H9 (cell line): Measurements from ENCODE around the gene SPRR5. TPM values are rescaled to one million over a fixed set of nuclear protein-coding genes. Genes with fewer than 3 reads are reported as not detected.

Experiments
- DNase-seq: peaks from one replicate; pipeline ENCODE4 v3.0.0-alpha.2; 2017
- H2AFZ ChIP-seq: one replicate; pipeline ENCODE4 v1.6.1; 2013; ENCODE audit warnings: mild to moderate bottlenecking, low read length, control low read depth, moderate library complexity
- H2AK5ac ChIP-seq: 2 replicates; pipeline ENCODE4 v1.6.1; 2013; ENCODE audit warnings: low read length, control low read depth, mixed read lengths; ENCODE audit not compliant: insufficient read length
- H2BK120ac ChIP-seq: one replicate; pipeline ENCODE4 v1.6.1; 2013; ENCODE audit warnings: low read depth, mild to moderate bottlenecking, low read length, control low read depth, inconsistent platforms; ENCODE audit not compliant: poor library complexity, severe bottlenecking
- H2BK12ac ChIP-seq: 2 replicates; pipeline ENCODE4 v1.6.1; 2013; ENCODE audit warnings: low read length, control low read depth, mixed read lengths, low read depth; ENCODE audit not compliant: insufficient read length
- H2BK15ac ChIP-seq: 2 replicates; pipeline ENCODE4 v1.6.1; 2013; ENCODE audit warnings: low read depth, low read length, control low read depth
- H2BK20ac ChIP-seq: one replicate; pipeline ENCODE4 v1.6.1; 2013; ENCODE audit warnings: low read depth, mild to moderate bottlenecking, low read length, control low read depth, inconsistent platforms; ENCODE audit not compliant: poor library complexity, severe bottlenecking
- H2BK5ac ChIP-seq: 2 replicates; pipeline ENCODE4 v1.6.1; 2013; ENCODE audit warnings: low read length, control low read depth, mixed read lengths; ENCODE audit not compliant: insufficient read length
- H3K14ac ChIP-seq: 2 replicates; pipeline ENCODE4 v1.6.1; 2013; ENCODE audit warnings: low read length, control low read depth; ENCODE audit not compliant: insufficient read depth
- H3K18ac ChIP-seq: 2 replicates; pipeline ENCODE4 v1.6.1; 2013; ENCODE audit warnings: low read depth, mild to moderate bottlenecking, mixed read lengths, low read length, control low read depth; ENCODE audit not compliant: insufficient read length
- H3K23ac ChIP-seq: 2 replicates; pipeline ENCODE4 v1.6.1; 2013; ENCODE audit warnings: low read length, control low read depth, mixed read lengths, low read depth; ENCODE audit not compliant: insufficient read length
- H3K23me2 ChIP-seq: 2 replicates; pipeline ENCODE4 v1.6.1; 2013; ENCODE audit warnings: low read depth, mild to moderate bottlenecking, mixed read lengths, low read length, control low read depth; ENCODE audit not compliant: insufficient read length, poor library complexity, severe bottlenecking
- H3K27ac ChIP-seq: 2 replicates; pipeline ENCODE4 v1.5.1; 2013; ENCODE audit warnings: low read length, control low read depth, mixed read lengths, low read depth; ENCODE audit not compliant: insufficient read length
- H3K27me3 ChIP-seq: 2 replicates; pipeline ENCODE4 v1.6.1; 2013; ENCODE audit warnings: low read length, control low read depth, inconsistent platforms; ENCODE audit not compliant: insufficient read depth
- H3K4ac ChIP-seq: 2 replicates; pipeline ENCODE4 v1.6.1; 2013; ENCODE audit warnings: low read depth, mild to moderate bottlenecking, control low read depth, inconsistent platforms, low read length, moderate library complexity
- H3K4me1 ChIP-seq: 2 replicates; pipeline ENCODE4 v1.6.1; 2013; ENCODE audit warnings: low read length, control low read depth, inconsistent platforms; ENCODE audit not compliant: insufficient read depth
- H3K4me2 ChIP-seq: 2 replicates; pipeline ENCODE4 v1.6.1; 2013; ENCODE audit warnings: low read length, control low read depth, mixed read lengths; ENCODE audit not compliant: insufficient read length, insufficient read depth
- H3K56ac ChIP-seq: 2 replicates; pipeline ENCODE4 v1.6.1; 2013; ENCODE audit warnings: low read depth, mild to moderate bottlenecking, mixed read lengths, low read length, control low read depth; ENCODE audit not compliant: insufficient read length
- H3K79me1 ChIP-seq: 2 replicates; pipeline ENCODE4 v1.6.1; 2013; ENCODE audit warnings: low read depth, mild to moderate bottlenecking, moderate library complexity, low read length, control low read depth, inconsistent platforms; ENCODE audit not compliant: insufficient read depth, poor library complexity, severe bottlenecking
- H3K79me2 ChIP-seq: 2 replicates; pipeline ENCODE4 v1.6.1; 2013; ENCODE audit warnings: low read length, control low read depth, inconsistent platforms; ENCODE audit not compliant: insufficient read depth
- H3K9ac ChIP-seq: 2 replicates; pipeline ENCODE4 v1.6.1; 2013; ENCODE audit warnings: low read length, control low read depth, mixed read lengths; ENCODE audit not compliant: insufficient read length; ENCODE audit errors: extremely low read depth
- H3K9me3 ChIP-seq: one replicate; pipeline ENCODE4 v1.6.1; 2013; ENCODE audit warnings: low read depth, low read length, inconsistent platforms; ENCODE audit not compliant: control insufficient read depth
- H3T11ph ChIP-seq: one replicate; pipeline ENCODE4 v1.6.1; 2013; ENCODE audit warnings: mild to moderate bottlenecking, low read length, control low read depth, inconsistent platforms
- H4K20me1 ChIP-seq: one replicate; pipeline ENCODE4 v1.6.1; 2013; ENCODE audit not compliant: control insufficient read depth, insufficient read length, insufficient read depth
- H4K5ac ChIP-seq: 2 replicates; pipeline ENCODE4 v1.6.1; 2013; ENCODE audit warnings: low read depth, mild to moderate bottlenecking, mixed read lengths, low read length, control low read depth; ENCODE audit not compliant: insufficient read length
- H4K8ac ChIP-seq: replicated peaks from 2 replicates; pipeline ENCODE4 v1.6.1; 2013; ENCODE audit warnings: low read length, control low read depth, mixed read lengths, low read depth; ENCODE audit not compliant: insufficient read length
- H4K91ac ChIP-seq: 2 replicates; pipeline ENCODE4 v1.6.1; 2013; ENCODE audit warnings: low read depth, mild to moderate bottlenecking, moderate library complexity, mixed read lengths, low read length, control low read depth; ENCODE audit not compliant: insufficient read length
- H3K27ac Mint-ChIP-seq, 3 experiments: 2 replicates in 2 of 3; 3 replicates in 1 of 3; pipeline ENCODE4 v1.8.0; 2020 to 2021; ENCODE audit warnings: mixed read lengths in 3 of 3, mild to moderate bottlenecking in 1 of 3, moderate library complexity in 1 of 3
- H3K27me3 Mint-ChIP-seq: 2 replicates; pipeline ENCODE4 v1.8.0; 2021; ENCODE audit warnings: low read depth, mild to moderate bottlenecking, moderate library complexity, mixed read lengths
- H3K36me3 Mint-ChIP-seq, 3 experiments: 2 replicates in 2 of 3; 3 replicates in 1 of 3; pipeline ENCODE4 v1.8.0; 2020 to 2021; ENCODE audit warnings: low read depth in 3 of 3, mixed read lengths in 3 of 3; ENCODE audit not compliant: insufficient read depth in 1 of 3
- H3K4me1 Mint-ChIP-seq, 2 experiments: 2 replicates each; pipeline ENCODE4 v1.8.0; 2020; ENCODE audit warnings: mixed read lengths in 2 of 2
- H3K4me3 Mint-ChIP-seq, 2 experiments: 2 replicates in 1 of 2; 3 replicates in 1 of 2; pipeline ENCODE4 v1.8.0; 2020 to 2021; ENCODE audit warnings: mild to moderate bottlenecking in 2 of 2, mixed read lengths in 2 of 2, moderate library complexity in 1 of 2
- H3K9me3 Mint-ChIP-seq, 2 experiments: 2 replicates in 1 of 2; 3 replicates in 1 of 2; pipeline ENCODE4 v1.8.0; 2020; ENCODE audit warnings: mild to moderate bottlenecking in 2 of 2, mixed read lengths in 2 of 2, moderate library complexity in 1 of 2
- WGBS: extraction: QIAGEN DNeasy Blood & Tissue Kit; methylation state at CpG from one replicate; pipeline ENCODE4 v1.1.7; 2013; ENCODE audit warnings: missing lambda C conversion rate, low lambda C conversion rate, mixed read lengths; ENCODE audit not compliant: insufficient read length; ENCODE audit errors: extremely low coverage; 5-methylcytosine and 5-hydroxymethylcytosine counted together
- total RNA-seq: library from RNA; stranded (reverse); gene quantifications from 2 replicates; pipeline ENCODE4 v1.2.1, GENCODE V29; 2021
- TF ChIP-seq, protein P1 (sequence below): fragments of 200-600 bp; sonication (generic); conservative IDR thresholded peaks from 3 replicates; pipeline ENCODE4 v1.8.0; 2021; ENCODE audit warnings: antibody characterized with exemption, mild to moderate bottlenecking

Gene SPRR5
- total RNA-seq, 1 experiment from 2014 or later = not detected

DNA sequence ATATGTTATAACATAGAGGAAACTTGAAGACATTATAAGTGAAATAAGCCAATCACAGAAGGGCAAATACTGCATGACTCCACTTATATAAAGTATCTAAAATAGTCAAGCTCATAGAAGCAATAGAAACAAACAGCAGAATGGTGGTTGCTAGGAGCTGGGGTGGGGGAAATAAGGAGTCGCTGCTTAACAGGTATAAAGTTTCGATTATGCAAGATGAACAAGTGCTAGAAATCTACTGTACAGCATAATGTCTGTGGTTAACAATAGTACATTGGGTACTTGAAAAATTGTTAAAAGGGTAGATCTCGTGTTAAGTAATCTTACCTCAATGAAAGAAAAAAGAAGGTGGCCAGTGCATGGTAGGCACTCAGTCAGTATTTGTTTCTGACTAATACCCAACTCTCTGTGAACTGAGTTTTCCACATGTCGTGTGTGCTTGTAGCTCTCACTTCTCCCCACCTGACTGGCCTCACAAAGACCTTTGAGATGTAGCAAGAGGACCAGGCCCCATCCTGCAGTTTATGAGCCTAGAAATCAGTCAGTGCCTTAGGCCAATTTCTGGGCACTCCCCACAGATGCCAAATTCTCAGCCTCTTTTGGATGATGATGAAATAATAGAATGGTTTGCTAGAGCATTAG lies 14.7 kb upstream of the SPRR5 start:
- Mint-ChIP-seq H3K27me3 (no peaks in the 10 kb centered on the region; the same call in 1 of the 2 replicates), H3K4me3 (no peak overlapping the region), H3K4me1 (no peaks in the 10 kb centered on the region), H3K36me3 (peaks cover 0 to 4% (median 3%) of the 10 kb centered on the region in 3 experiments; a peak in 3 of 7 replicates), H3K27ac (no peak overlapping the region), H3K9me3 (peaks cover 39 to 45% of the 10 kb centered on the region in 2 experiments)
- H2BK12ac ChIP-seq = no peak overlapping the region
- no CpG with 5 or more reads among the region's 4 CpGs for WGBS
- no peak overlapping the region for H2BK15ac ChIP-seq
- H4K91ac ChIP-seq = no peak overlapping the region
- H3K23ac ChIP-seq = no peak overlapping the region
- no peak overlapping the region for H3K27ac ChIP-seq
- no peak overlapping the region for H4K8ac ChIP-seq
- H3K9me3 ChIP-seq = peaks cover under 1% of the 10 kb centered on the region
- H3K79me2 ChIP-seq = no peaks in the 10 kb centered on the region
- H3K18ac ChIP-seq = no peak overlapping the region
- H3K4me2 ChIP-seq = no peak overlapping the region
- no peak overlapping the region for H3K4ac ChIP-seq
- no peak overlapping the region for H3K9ac ChIP-seq
- no peaks in the 10 kb centered on the region for H4K20me1 ChIP-seq
- no peak overlapping the region for H2AFZ ChIP-seq
- H3K23me2 ChIP-seq = no peaks in the 10 kb centered on the region
- TF ChIP-seq, protein P1, sequence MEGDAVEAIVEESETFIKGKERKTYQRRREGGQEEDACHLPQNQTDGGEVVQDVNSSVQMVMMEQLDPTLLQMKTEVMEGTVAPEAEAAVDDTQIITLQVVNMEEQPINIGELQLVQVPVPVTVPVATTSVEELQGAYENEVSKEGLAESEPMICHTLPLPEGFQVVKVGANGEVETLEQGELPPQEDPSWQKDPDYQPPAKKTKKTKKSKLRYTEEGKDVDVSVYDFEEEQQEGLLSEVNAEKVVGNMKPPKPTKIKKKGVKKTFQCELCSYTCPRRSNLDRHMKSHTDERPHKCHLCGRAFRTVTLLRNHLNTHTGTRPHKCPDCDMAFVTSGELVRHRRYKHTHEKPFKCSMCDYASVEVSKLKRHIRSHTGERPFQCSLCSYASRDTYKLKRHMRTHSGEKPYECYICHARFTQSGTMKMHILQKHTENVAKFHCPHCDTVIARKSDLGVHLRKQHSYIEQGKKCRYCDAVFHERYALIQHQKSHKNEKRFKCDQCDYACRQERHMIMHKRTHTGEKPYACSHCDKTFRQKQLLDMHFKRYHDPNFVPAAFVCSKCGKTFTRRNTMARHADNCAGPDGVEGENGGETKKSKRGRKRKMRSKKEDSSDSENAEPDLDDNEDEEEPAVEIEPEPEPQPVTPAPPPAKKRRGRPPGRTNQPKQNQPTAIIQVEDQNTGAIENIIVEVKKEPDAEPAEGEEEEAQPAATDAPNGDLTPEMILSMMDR = no peak
- H2BK5ac ChIP-seq = no peak overlapping the region
- no peaks in the 10 kb centered on the region for H3K79me1 ChIP-seq
- H4K5ac ChIP-seq = no peak overlapping the region
- DNase-seq = no peak
- no peak overlapping the region for H3T11ph ChIP-seq
- no peak overlapping the region for H2AK5ac ChIP-seq
- H2BK20ac ChIP-seq = no peak overlapping the region
- no peak overlapping the region for H3K56ac ChIP-seq
- H3K14ac ChIP-seq = no peak overlapping the region
- no peak overlapping the region for H2BK120ac ChIP-seq
- no peaks in the 10 kb centered on the region for H3K4me1 ChIP-seq
- no peaks in the 10 kb centered on the region for H3K27me3 ChIP-seq
